SK-N-MC (cell line): ENCODE data around the gene FOXP2.

ENCODE experiments used
- DNase-seq: peaks from one replicate; pipeline ENCODE4 v3.0.0-alpha.2; 2011; ENCODE audit warnings: low read depth, low spot score
- H3K27ac ChIP-seq: fragments of 200-600 bp; sonication (generic); 2 replicates; pipeline ENCODE4 v1.5.1; 2016; ENCODE audit warnings: mixed run types
- H3K36me3 ChIP-seq: fragments of 200-600 bp; sonication (generic); 2 replicates; pipeline ENCODE4 v1.6.1; 2017; ENCODE audit warnings: antibody characterized with exemption, low read length, mixed read lengths; ENCODE audit not compliant: insufficient read depth
- H3K4me3 ChIP-seq: fragments of 200-600 bp; sonication (generic); 2 replicates; pipeline ENCODE4 v1.5.1; 2016
- H3K9ac ChIP-seq: fragments of 200-600 bp; sonication (generic); 2 replicates; pipeline ENCODE4 v1.8.0; 2017; ENCODE audit warnings: mixed run types, mixed read lengths; ENCODE audit not compliant: insufficient read length
- H3K9me3 ChIP-seq: fragments of 200-600 bp; sonication (generic); 2 replicates; pipeline ENCODE4 v1.6.1; 2017; ENCODE audit warnings: low read depth, mild to moderate bottlenecking, antibody characterized with exemption, low read length, moderate library complexity, mixed read lengths
- EZH2 ChIP-seq: fragments of 200-600 bp; sonication (generic); IDR thresholded peaks from one replicate; pipeline ENCODE4 v1.6.1; 2017; ENCODE audit warnings: antibody characterized with exemption
- FOXP2 ChIP-seq: optimal IDR thresholded peaks from 2 replicates; pipeline ENCODE3; 2011; ENCODE audit warnings: mild to moderate bottlenecking, moderate library complexity; ENCODE audit not compliant: insufficient read depth; ENCODE audit errors: extremely low read length, control extremely low read depth
- POLR2AphosphoS5 ChIP-seq: IDR thresholded peaks from 2 replicates; pipeline ENCODE4 v1.6.1; 2012; ENCODE audit warnings: mild to moderate bottlenecking, low read depth, low read length, borderline replicate concordance

Gene FOXP2

GRCh38 chr7:114703677-114704076 lies 289.1 kb downstream of the FOXP2 start:
- Histone ChIP-seq H3K4me3 (no peak overlapping the region), H3K9ac (no peak overlapping the region), H3K36me3 (no peaks in the 10 kb centered on the region), H3K27ac (no peak overlapping the region), H3K9me3 (no peaks in the 10 kb centered on the region)
- DNase-seq = no peak
- TF ChIP-seq FOXP2 = no peak
- no peak for TF ChIP-seq EZH2
- no peak for TF ChIP-seq POLR2AphosphoS5

- no peak overlapping the region for H3K9ac ChIP-seq
- no peak for DNase-seq
- no peak overlapping the region for H3K27ac ChIP-seq
- no peaks in the 10 kb centered on the region for H3K36me3 ChIP-seq
- no peaks in the 10 kb centered on the region for H3K9me3 ChIP-seq
- TF ChIP-seq FOXP2 (no peak), POLR2AphosphoS5 (no peak), EZH2 (no peak)
- no peak overlapping the region for H3K4me3 ChIP-seq
Observed at GRCh38 chr7:114708646-114709045, 294.0 kb downstream of the FOXP2 start.

- H3K9me3 ChIP-seq = no peaks in the 10 kb centered on the region
- no peak overlapping the region for H3K4me3 ChIP-seq
- TF ChIP-seq POLR2AphosphoS5 = no peak
- no peak for TF ChIP-seq FOXP2
- TF ChIP-seq EZH2 = no peak
- no peak for DNase-seq
- H3K27ac ChIP-seq = no peak overlapping the region
- H3K36me3 ChIP-seq = no peaks in the 10 kb centered on the region
- H3K9ac ChIP-seq = no peak overlapping the region
Observed at GRCh38 chr7:114710499-114710898, 295.9 kb downstream of the FOXP2 start.

DNA sequence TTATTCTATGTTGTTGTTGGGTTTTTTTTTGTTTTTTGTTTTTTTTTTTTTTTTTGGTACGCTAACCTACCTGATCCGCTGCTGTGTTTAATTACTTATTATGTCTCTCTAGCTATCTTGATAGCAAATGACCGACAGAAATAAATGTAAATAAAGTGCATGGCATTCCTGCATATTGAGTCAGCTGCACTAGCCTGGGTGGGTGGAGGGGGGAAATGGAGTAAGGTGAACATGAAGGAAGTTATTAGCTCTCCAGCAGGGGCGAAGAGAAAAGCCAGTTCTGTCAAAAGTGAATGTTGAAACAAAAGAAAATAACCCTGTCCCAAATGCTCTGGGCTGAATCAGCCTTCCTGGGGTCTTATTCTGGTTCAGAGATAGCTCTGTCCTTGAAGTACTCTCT lies 296.6 kb downstream of the FOXP2 start:
- TF ChIP-seq EZH2 (no peak), POLR2AphosphoS5 (no peak), FOXP2 (no peak)
- Histone ChIP-seq H3K36me3 (no peaks in the 10 kb centered on the region), H3K27ac (no peak overlapping the region), H3K9ac (no peak overlapping the region), H3K9me3 (no peaks in the 10 kb centered on the region), H3K4me3 (no peak overlapping the region)
- DNase-seq = no peak

DNA sequence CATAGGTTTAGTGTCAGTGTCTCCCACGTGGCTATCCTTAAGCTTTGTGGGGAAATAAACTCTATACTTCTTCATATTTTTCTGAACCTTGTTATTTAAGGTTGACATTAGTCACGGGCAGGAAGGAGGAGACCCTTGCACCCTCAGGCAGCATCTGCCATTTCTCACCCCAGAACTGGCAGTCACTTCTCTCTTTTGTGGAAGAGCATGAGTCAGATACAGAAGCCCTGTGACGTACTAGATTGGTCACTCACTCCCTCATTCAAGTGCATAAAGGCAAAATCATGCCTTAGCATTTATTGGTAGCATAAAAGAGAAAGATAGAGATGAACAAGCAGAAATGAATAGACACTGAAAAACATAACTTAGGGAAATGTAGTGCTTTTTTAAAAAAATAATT lies 301.3 kb downstream of the FOXP2 start:
- TF ChIP-seq EZH2 (no peak), FOXP2 (no peak), POLR2AphosphoS5 (no peak)
- H3K9me3 ChIP-seq = no peaks in the 10 kb centered on the region
- no peak overlapping the region for H3K9ac ChIP-seq
- no peak for DNase-seq
- no peak overlapping the region for H3K4me3 ChIP-seq
- no peak overlapping the region for H3K27ac ChIP-seq
- H3K36me3 ChIP-seq = no peaks in the 10 kb centered on the region

DNA sequence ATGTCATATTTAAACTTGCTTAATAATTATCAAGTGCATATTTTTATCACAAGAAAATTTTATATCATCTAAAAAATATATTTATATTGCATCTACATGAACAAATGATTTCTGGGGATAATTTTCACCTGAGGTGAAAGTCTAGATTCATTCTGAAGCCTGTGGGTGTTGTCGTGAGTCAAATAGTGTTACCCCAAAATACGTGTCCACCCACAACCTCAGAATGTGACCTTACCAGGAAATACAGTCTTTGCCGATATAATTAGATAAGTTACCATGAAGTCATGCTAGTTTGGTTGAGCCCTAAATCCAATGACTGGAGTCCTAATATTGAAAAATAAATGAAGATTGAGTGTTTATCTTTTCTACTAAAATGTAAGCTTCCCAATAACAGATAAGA lies 304.2 kb downstream of the FOXP2 start:
- Histone ChIP-seq H3K9me3 (no peaks in the 10 kb centered on the region), H3K36me3 (no peaks in the 10 kb centered on the region), H3K27ac (no peak overlapping the region), H3K4me3 (no peak overlapping the region), H3K9ac (no peak overlapping the region)
- DNase-seq = no peak
- TF ChIP-seq POLR2AphosphoS5 (no peak), EZH2 (no peak), FOXP2 (no peak)

DNA sequence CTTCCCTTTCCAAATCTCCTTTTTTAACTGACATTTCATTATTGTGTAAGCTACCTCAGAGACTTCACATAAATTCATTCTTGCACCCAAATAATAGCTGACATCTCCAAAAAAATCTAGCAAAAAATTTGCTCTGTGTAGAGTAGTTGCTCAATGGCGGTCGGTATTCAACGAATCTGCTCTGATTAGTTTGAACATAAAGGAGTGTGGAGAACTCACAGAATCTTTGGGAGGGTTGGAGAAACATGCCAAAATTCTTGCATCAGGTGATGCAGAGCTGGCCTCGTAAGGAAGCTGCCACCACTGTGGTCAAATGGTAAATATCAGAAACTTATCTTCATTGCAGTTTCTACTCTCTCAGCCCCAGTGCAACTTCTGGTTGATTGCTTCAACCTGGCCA lies 306.1 kb downstream of the FOXP2 start:
- no peak overlapping the region for H3K9ac ChIP-seq
- H3K9me3 ChIP-seq = no peaks in the 10 kb centered on the region
- TF ChIP-seq FOXP2 (no peak), POLR2AphosphoS5 (no peak), EZH2 (no peak)
- no peak for DNase-seq
- H3K36me3 ChIP-seq = no peaks in the 10 kb centered on the region
- H3K27ac ChIP-seq = peak overlapping the region; percentile 46; the same call in 1 of the 2 replicates
- no peak overlapping the region for H3K4me3 ChIP-seq

DNA sequence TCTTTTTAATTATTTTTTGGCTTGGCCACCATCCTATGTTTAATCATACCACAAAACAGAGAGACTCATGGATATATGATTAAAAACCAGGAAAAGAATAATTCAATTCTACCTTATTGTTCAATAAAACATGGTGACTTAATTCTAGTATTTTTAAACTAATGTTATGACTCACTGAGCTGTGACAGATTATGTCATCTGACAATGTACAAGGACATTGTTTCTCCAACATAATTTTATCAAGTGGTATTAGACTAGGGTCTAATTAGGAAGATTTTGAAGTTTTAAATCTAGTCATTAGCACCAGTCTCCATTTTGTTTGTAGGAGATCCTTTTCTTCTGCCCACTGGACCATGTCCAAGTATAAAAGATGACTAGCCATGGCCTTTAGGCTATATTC lies 307.9 kb downstream of the FOXP2 start:
- Histone ChIP-seq H3K4me3 (no peak overlapping the region), H3K9ac (no peak overlapping the region), H3K27ac (no peak overlapping the region), H3K9me3 (no peaks in the 10 kb centered on the region), H3K36me3 (no peaks in the 10 kb centered on the region)
- TF ChIP-seq POLR2AphosphoS5 (no peak), FOXP2 (no peak), EZH2 (no peak)
- no peak for DNase-seq

GRCh38 chr7:114723308-114723707 lies 308.7 kb downstream of the FOXP2 start:
- TF ChIP-seq FOXP2 (no peak), POLR2AphosphoS5 (no peak), EZH2 (no peak)
- no peak for DNase-seq
- H3K27ac ChIP-seq = no peak overlapping the region

DNA sequence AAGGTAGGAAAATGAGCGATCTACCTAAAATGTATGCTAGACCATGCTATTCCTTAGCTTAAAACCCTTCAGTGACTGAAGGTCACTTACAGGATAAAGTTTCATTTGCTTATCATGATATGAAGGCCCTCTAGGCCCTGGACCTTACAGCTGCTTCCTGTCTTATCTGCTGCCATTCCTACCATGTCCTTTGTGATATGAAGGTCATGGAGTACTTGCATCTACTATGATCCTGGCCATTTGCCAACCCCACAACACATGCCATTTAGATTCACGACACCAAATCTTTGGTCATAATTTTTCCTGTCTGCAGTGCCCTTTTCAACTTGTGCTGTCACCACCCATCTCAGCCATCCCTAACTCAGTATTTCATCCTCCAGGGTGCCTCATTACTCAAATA lies 325.5 kb downstream of the FOXP2 start:
- no peak for DNase-seq
- Histone ChIP-seq H3K27ac (no peak overlapping the region), H3K4me3 (no peak overlapping the region), H3K9ac (no peak overlapping the region), H3K9me3 (no peaks in the 10 kb centered on the region), H3K36me3 (no peaks in the 10 kb centered on the region)
- no peak for TF ChIP-seq POLR2AphosphoS5
- TF ChIP-seq EZH2 = no peak
- TF ChIP-seq FOXP2 = no peak

More at GRCh38 chr7:114723308-114723707, 308.7 kb downstream of the FOXP2 start:
- H3K36me3 ChIP-seq = no peaks in the 10 kb centered on the region
- no peak overlapping the region for H3K4me3 ChIP-seq
- no peak overlapping the region for H3K9ac ChIP-seq
- no peaks in the 10 kb centered on the region for H3K9me3 ChIP-seq
